Activated T-helper 1 cell treated with Interleukin-2 at 50 U/mL for 16 hours (primary cell): ENCODE data around the gene TSEN2.
"Not testable (repeated sequence)": the region's sequence is repeated elsewhere in the genome, so short reads cannot be mapped to it uniquely, and the experiment has no call there.

Experiments used
- DNase-seq: peaks from one replicate; pipeline ENCODE4 v3.0.0-alpha.2; 2020; ENCODE audit warnings: low read depth

The TSEN2 gene

GRCh38 chr3:12484198-12484982 is at the start of gene TSEN2:
TSS of gene TSEN2 (plus strand) at chr3:12484480. CDS start at chr3:12489801, 5,321 bp downstream.
- DNase-seq: peak; percentile 97

GRCh38 chr3:12436514-12437220 is 47.6 kb upstream of the TSEN2 start:
- no peak for DNase-seq

- DNase-seq: no peak
Observed at GRCh38 chr3:12437221-12437605, 47.1 kb upstream of the TSEN2 start.

GRCh38 chr3:12437861-12438260 is 46.4 kb upstream of the TSEN2 start:
- no peak for DNase-seq

GRCh38 chr3:12438318-12438717 is 46.0 kb upstream of the TSEN2 start:
- DNase-seq: no peak

- no peak for DNase-seq
Observed at GRCh38 chr3:12439161-12439940, 44.9 kb upstream of the TSEN2 start.

GRCh38 chr3:12440927-12441714 is 43.2 kb upstream of the TSEN2 start:
- DNase-seq: no peak

GRCh38 chr3:12442654-12443501 is 41.4 kb upstream of the TSEN2 start:
- no peak for DNase-seq

- no peak for DNase-seq
Observed at GRCh38 chr3:12443781-12444522, 40.3 kb upstream of the TSEN2 start.

GRCh38 chr3:12444582-12445471 is 39.5 kb upstream of the TSEN2 start:
- no peak for DNase-seq

- DNase-seq: no peak
Observed at GRCh38 chr3:12445523-12446240, 38.6 kb upstream of the TSEN2 start.

GRCh38 chr3:12446298-12446697 is 38.0 kb upstream of the TSEN2 start:
- no peak for DNase-seq

GRCh38 chr3:12447075-12447474 is 37.2 kb upstream of the TSEN2 start:
- DNase-seq: no peak

GRCh38 chr3:12448404-12449202 is 35.7 kb upstream of the TSEN2 start:
- not testable (repeated sequence) for DNase-seq

- no peak for DNase-seq
Observed at GRCh38 chr3:12449889-12450682, 34.2 kb upstream of the TSEN2 start.

GRCh38 chr3:12451481-12451880 is 32.8 kb upstream of the TSEN2 start:
- DNase-seq: no peak

- DNase-seq: no peak
Observed at GRCh38 chr3:12451960-12452359, 32.3 kb upstream of the TSEN2 start.
